PC-3 (cell line): ENCODE results near the gene LMBRD2. TPM values are rescaled to one million over a fixed set of nuclear protein-coding genes. Genes with fewer than 3 reads are reported as not detected.

Experiments
- ATAC-seq: fragments of 200-7000 bp; cut with Tn5 transposase; 2 replicates; pipeline ENCODE4 v1.9.1; 2020; ENCODE audit warnings: mild to moderate bottlenecking, moderate library complexity
- BruUV-seq: library from RNA; stranded (reverse); fragments of 400-500 nt; replicated peaks from 2 replicates; lab custom pipeline; 2021; lab: Mats Ljungman, UMichigan
- CTCF ChIA-PET: fragments of 300-600 bp; sonication (Branson Sonifier 250); formaldehyde crosslinking; loops from one replicate; lab custom pipeline; 2022; ENCODE audit warnings: antibody characterized with exemption; lab: Charles Lee
- POLR2A ChIA-PET: fragments of 300-600 bp; sonication (Branson Sonifier 250); formaldehyde crosslinking; loops from one replicate; lab custom pipeline; 2022; ENCODE audit warnings: antibody characterized with exemption; ENCODE audit not compliant: unreplicated experiment; lab: Charles Lee
- DNase-seq: peaks from one replicate; pipeline ENCODE4 v3.0.0-alpha.2; 2015
- H2AFZ ChIP-seq: fragments of 300-600 bp; sonication (generic); 2 replicates; pipeline ENCODE4 v1.6.0; 2016; ENCODE audit warnings: antibody characterized with exemption, low read length
- H3F3A ChIP-seq: fragments of 300-600 bp; sonication (generic); one replicate; pipeline ENCODE4 v1.6.0; 2017; ENCODE audit warnings: antibody characterized with exemption, low read length, control low read depth, mild to moderate bottlenecking; ENCODE audit not compliant: unreplicated experiment
- H3K27ac ChIP-seq: fragments of 300-600 bp; sonication (generic); 2 replicates; pipeline ENCODE4 v1.5.1; 2016; ENCODE audit warnings: mild to moderate bottlenecking, low read length
- H3K27me3 ChIP-seq: fragments of 300-600 bp; sonication (generic); 2 replicates; pipeline ENCODE4 v1.6.1; 2016; ENCODE audit warnings: low read length, mixed read lengths
- H3K36me3 ChIP-seq: fragments of 300-600 bp; sonication (generic); 2 replicates; pipeline ENCODE4 v1.6.1; 2016; ENCODE audit warnings: low read depth, mixed run types, low read length, mixed read lengths
- H3K4me1 ChIP-seq: fragments of 300-600 bp; sonication (generic); 2 replicates; pipeline ENCODE4 v1.5.1; 2016; ENCODE audit warnings: low read length; ENCODE audit not compliant: insufficient read depth
- H3K4me2 ChIP-seq: fragments of 300-600 bp; sonication (generic); 2 replicates; pipeline ENCODE4 v1.6.0; 2016; ENCODE audit warnings: low read length
- H3K4me3 ChIP-seq: fragments of 300-600 bp; sonication (generic); 2 replicates; pipeline ENCODE4 v1.5.1; 2016; ENCODE audit warnings: mild to moderate bottlenecking, low read length, mixed read lengths
- H3K79me2 ChIP-seq: fragments of 300-600 bp; sonication (generic); 2 replicates; pipeline ENCODE4 v1.6.1; 2017; ENCODE audit warnings: low read length, mixed read lengths
- H3K9ac ChIP-seq: fragments of 300-600 bp; sonication (generic); 2 replicates; pipeline ENCODE4 v1.6.0; 2016; ENCODE audit warnings: mild to moderate bottlenecking, low read length
- H3K9me2 ChIP-seq: fragments of 300-600 bp; sonication (generic); replicated peaks from 2 replicates; pipeline ENCODE4 v1.6.1; 2016; ENCODE audit warnings: mixed run types, low read length, mixed read lengths
- H3K9me3 ChIP-seq: fragments of 300-600 bp; sonication (generic); 2 replicates; pipeline ENCODE4 v1.6.1; 2016; ENCODE audit warnings: low read length, mixed read lengths
- H4K20me1 ChIP-seq: fragments of 300-600 bp; sonication (generic); 2 replicates; pipeline ENCODE4 v1.6.1; 2016; ENCODE audit warnings: low read length, mixed read lengths
- EZH2 ChIP-seq: fragments of 300-600 bp; sonication (generic); IDR thresholded peaks from one replicate; pipeline ENCODE4 v1.6.1; 2017; ENCODE audit warnings: antibody characterized with exemption, mild to moderate bottlenecking, low read length; ENCODE audit not compliant: unreplicated experiment
- EZH2phosphoT487 ChIP-seq: fragments of 300-600 bp; sonication (generic); IDR thresholded peaks from 2 replicates; pipeline ENCODE4 v1.6.1; 2018; ENCODE audit warnings: mild to moderate bottlenecking, antibody characterized with exemption, low read length, borderline replicate concordance
- intact Hi-C: fragments of 100-400 bp; cut with micrococcal nuclease; formaldehyde crosslinking; loops from 2 replicates; pipeline ENCODE4 v1.9.0; 2023
- total RNA-seq: library from RNA; depleted of rRNA; stranded (reverse); fragments of >200 nt; gene quantifications from 2 replicates; pipeline ENCODE4 v1.2.3, GENCODE V29; 2014
- TF ChIP-seq, protein P1 (sequence below): fragments of 300-600 bp; sonication (generic); conservative IDR thresholded peaks from 2 replicates; pipeline ENCODE4 v1.5.1; 2017; ENCODE audit warnings: antibody characterized with exemption, low read depth, mild to moderate bottlenecking, low read length

Gene LMBRD2
- total RNA-seq, 1 experiment from 2014 or later = 9.1 TPM

DNA sequence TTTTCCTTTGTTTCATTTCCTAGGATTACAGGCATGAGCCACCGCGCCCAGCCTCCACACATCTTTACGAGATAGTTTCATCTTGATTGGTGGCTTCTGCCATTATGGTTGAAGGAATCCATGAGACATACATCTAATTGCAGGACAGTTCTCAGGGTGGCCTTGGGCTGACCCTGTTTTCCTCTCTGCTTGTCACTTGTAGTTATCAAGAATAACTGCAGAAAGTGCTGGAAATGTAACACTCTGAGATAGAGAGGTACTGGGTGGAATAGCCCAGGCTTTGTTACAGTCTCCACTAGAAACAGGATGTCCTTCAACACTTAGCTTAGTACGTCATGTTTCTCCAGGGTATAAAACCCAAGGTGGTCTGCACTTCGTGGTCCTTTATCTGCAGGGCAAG, 95.7 kb downstream of the LMBRD2 start:
- ATAC-seq = no peak
- no peak overlapping the region for H3K9ac ChIP-seq
- H3K4me2 ChIP-seq = no peak overlapping the region
- H3K27me3 ChIP-seq = peaks cover 8% of the 10 kb centered on the region; the same call in 1 of the 2 replicates
- H3K79me2 ChIP-seq = no peaks in the 10 kb centered on the region
- POLR2A ChIA-PET = interaction anchor here (0.5 kb wide), 1 partner anchor 186 kb away, joined by 3 read pairs; the partner anchor contains the start of gene NADK2
- no peak overlapping the region for H2AFZ ChIP-seq
- no peak overlapping the region for H3K4me3 ChIP-seq
- no TSS peak for BruUV-seq
- DNase-seq = no peak
- no peak overlapping the region for H3K27ac ChIP-seq
- no peaks in the 10 kb centered on the region for H3K9me2 ChIP-seq
- no peaks in the 10 kb centered on the region for H4K20me1 ChIP-seq
- CTCF ChIA-PET = no interaction called here
- peaks cover 9% of the 10 kb centered on the region for H3K4me1 ChIP-seq
- H3K36me3 ChIP-seq = no peaks in the 10 kb centered on the region
- no peaks in the 10 kb centered on the region for H3F3A ChIP-seq
- no peaks in the 10 kb centered on the region for H3K9me3 ChIP-seq
- TF ChIP-seq EZH2 (no peak), EZH2phosphoT487 (no peak)
- TF ChIP-seq, protein P1, sequence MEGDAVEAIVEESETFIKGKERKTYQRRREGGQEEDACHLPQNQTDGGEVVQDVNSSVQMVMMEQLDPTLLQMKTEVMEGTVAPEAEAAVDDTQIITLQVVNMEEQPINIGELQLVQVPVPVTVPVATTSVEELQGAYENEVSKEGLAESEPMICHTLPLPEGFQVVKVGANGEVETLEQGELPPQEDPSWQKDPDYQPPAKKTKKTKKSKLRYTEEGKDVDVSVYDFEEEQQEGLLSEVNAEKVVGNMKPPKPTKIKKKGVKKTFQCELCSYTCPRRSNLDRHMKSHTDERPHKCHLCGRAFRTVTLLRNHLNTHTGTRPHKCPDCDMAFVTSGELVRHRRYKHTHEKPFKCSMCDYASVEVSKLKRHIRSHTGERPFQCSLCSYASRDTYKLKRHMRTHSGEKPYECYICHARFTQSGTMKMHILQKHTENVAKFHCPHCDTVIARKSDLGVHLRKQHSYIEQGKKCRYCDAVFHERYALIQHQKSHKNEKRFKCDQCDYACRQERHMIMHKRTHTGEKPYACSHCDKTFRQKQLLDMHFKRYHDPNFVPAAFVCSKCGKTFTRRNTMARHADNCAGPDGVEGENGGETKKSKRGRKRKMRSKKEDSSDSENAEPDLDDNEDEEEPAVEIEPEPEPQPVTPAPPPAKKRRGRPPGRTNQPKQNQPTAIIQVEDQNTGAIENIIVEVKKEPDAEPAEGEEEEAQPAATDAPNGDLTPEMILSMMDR = no peak
- intact Hi-C loops = no loop called here

DNA sequence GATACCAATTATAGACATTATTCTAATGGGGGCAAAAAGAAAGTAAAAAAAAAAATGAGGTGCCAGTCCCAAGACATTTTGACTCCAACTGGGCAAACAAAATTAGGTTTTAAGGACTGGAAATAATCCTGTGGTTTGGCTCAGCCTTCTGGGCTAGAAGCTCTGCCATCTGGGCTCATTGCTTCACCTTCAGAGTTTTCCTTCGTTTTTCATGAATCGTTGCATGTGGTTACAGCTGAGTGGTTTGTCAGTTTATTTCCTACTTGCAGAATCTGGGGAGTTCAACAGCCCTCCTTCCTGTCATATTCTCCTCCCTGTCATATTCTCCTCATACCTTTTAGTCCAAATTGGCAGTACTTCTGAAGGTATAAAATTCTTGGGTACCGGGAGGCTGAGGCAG, 97.0 kb downstream of the LMBRD2 start:
- no peak overlapping the region for H3K4me3 ChIP-seq
- no peaks in the 10 kb centered on the region for H3K9me2 ChIP-seq
- no peaks in the 10 kb centered on the region for H4K20me1 ChIP-seq
- ATAC-seq (no peak), DNase-seq (no peak)
- no peaks in the 10 kb centered on the region for H3K36me3 ChIP-seq
- no peaks in the 10 kb centered on the region for H3K79me2 ChIP-seq
- ChIA-PET CTCF (no interaction called here), POLR2A (no interaction called here)
- TF ChIP-seq EZH2phosphoT487 = no peak
- TF ChIP-seq, protein P1 = no peak
- TF ChIP-seq EZH2 = no peak
- H3K9ac ChIP-seq = no peak overlapping the region
- no TSS peak for BruUV-seq
- peaks cover 2% of the 10 kb centered on the region for H3K4me1 ChIP-seq
- peaks cover 11% of the 10 kb centered on the region for H3K27me3 ChIP-seq
- no peak overlapping the region for H3K27ac ChIP-seq
- intact Hi-C loops = no loop called here
- no peaks in the 10 kb centered on the region for H3K9me3 ChIP-seq
- H3F3A ChIP-seq = no peaks in the 10 kb centered on the region
- H2AFZ ChIP-seq = no peak overlapping the region
- H3K4me2 ChIP-seq = no peak overlapping the region

DNA sequence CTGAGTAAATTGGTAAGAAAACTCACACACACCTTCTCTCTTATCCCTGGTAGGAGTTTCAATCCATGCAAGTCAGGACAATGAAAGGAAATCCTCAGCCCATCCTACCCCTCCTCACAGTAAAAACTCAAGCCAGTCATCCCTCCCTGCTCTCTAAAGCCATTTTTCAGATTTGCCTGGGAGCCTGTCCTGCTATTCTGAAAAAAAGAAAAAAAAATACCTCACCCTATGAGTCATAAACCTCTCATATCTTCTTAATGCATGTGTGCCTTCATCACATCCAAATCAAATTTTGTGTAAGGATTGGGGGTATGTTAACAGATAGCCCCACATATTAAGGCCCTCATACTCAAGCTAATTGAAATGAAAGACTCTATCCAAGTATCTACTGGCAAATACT, 99.1 kb downstream of the LMBRD2 start:
- DNase-seq = peak; percentile 20
- POLR2A ChIA-PET = no interaction called here

More for the DNA sequence above, 99.1 kb downstream of the LMBRD2 start:
- CTCF ChIA-PET = no interaction called here
- Histone ChIP-seq H3K9ac (no peak overlapping the region), H3K79me2 (no peaks in the 10 kb centered on the region), H3K9me3 (no peaks in the 10 kb centered on the region), H3K9me2 (no peaks in the 10 kb centered on the region), H2AFZ (no peak overlapping the region), H3F3A (no peaks in the 10 kb centered on the region), H3K4me2 (no peak overlapping the region), H3K4me1 (no peaks in the 10 kb centered on the region; the same call in 1 of the 2 replicates), H3K36me3 (no peaks in the 10 kb centered on the region), H3K4me3 (no peak overlapping the region), H3K27me3 (peaks cover 27% of the 10 kb centered on the region), H4K20me1 (no peaks in the 10 kb centered on the region), H3K27ac (no peak overlapping the region)
- BruUV-seq = no TSS peak
- intact Hi-C loops = no loop called here
- TF ChIP-seq, protein P1 = no peak
- TF ChIP-seq EZH2phosphoT487 = no peak
- no peak for TF ChIP-seq EZH2
- no peak for ATAC-seq
